Measurements from ENCODE around the gene CDH3. TPM values are rescaled to one million over a fixed set of nuclear protein-coding genes. Genes with fewer than 3 reads are reported as not detected.

The CDH3 gene
- total RNA-seq, 1 donor: not detected

DNA sequence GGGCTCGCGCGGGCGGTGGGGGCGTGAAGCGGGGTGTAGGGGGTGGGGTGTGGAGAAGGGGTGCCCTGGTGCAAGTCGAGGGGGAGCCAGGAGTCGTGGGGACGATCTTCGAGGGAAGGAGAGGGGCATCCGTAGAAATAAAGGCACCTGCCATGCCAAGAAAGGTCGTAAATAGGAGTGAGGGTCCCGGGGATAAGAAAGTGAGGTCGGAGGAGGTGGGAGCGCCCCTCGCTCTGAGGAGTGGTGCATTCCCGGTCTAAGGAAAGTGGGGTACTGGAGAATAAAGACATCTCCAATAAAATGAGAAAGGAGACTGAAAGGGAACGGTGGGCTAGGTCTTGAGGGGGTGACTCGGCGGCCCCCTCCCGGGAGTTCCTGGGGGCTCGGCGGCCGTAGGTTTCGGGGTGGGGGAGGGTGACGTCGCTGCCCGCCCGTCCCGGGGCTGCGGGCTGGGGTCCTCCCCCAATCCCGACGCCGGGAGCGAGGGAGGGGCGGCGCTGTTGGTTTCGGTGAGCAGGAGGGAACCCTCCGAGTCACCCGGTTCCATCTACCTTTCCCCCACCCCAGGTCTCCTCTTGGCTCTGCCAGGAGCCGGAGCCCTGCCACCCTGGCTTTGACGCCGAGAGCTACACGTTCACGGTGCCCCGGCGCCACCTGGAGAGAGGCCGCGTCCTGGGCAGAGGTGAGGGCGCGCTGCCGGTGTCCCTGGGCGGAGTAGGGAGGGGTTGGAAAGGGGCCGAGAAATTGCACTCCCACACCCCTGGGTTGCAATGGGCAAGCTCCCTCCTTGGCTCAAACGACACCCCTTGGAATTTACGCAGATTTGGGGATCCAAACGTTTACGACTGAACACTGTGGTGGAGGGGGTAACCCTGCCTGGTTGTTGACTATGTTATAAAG, 92.9 kb downstream of the CDH3 start:
- H3K4me3 ChIP-seq (ENCODE audit: low read depth, low read length): no peak overlapping the region
- no peak for DNase-seq (ENCODE audit: low read depth)
- TF ChIP-seq, protein P1, sequence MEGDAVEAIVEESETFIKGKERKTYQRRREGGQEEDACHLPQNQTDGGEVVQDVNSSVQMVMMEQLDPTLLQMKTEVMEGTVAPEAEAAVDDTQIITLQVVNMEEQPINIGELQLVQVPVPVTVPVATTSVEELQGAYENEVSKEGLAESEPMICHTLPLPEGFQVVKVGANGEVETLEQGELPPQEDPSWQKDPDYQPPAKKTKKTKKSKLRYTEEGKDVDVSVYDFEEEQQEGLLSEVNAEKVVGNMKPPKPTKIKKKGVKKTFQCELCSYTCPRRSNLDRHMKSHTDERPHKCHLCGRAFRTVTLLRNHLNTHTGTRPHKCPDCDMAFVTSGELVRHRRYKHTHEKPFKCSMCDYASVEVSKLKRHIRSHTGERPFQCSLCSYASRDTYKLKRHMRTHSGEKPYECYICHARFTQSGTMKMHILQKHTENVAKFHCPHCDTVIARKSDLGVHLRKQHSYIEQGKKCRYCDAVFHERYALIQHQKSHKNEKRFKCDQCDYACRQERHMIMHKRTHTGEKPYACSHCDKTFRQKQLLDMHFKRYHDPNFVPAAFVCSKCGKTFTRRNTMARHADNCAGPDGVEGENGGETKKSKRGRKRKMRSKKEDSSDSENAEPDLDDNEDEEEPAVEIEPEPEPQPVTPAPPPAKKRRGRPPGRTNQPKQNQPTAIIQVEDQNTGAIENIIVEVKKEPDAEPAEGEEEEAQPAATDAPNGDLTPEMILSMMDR (IDR thresholded peaks at IDR 0.05; ENCODE audit: insufficient read depth, low read length): no peak

DNA sequence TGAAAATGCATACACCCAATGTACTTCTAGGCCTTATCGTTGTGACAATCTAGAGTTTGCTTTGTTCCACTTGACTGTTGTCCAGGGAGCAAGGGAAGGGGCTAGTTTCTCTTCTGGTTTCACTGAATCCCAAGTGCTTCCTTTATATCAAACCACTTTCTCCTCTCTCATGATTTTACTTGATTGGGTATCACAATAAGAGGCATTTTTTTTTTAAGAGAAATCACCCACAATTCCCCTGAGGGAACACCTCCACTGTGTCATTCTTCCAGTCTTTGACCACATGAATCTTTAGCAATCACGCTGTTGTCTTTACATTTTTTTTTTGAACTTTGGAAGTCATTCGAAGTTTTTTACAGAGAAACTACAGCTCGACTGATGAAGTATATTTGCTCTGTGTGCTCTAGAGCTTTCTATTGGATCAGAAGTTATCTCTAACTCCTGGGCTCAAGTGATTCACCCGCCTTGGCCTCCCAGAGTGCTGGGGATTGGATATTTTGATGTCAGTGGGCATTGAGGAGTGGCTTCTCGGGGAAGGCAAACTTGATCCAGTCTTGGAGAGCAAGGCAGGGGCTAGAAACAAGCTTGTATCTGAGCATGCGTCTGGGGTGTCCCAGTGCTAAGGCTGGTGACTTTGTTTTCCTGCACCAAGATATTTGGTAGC, 95.0 kb downstream of the CDH3 start:
- DNase-seq (ENCODE audit: low read depth): peak; percentile 11
- no peak overlapping the region for H3K4me3 ChIP-seq (ENCODE audit: low read depth, low read length)
- TF ChIP-seq, protein P1 (IDR thresholded peaks at IDR 0.05; ENCODE audit: insufficient read depth, low read length): no peak

DNA sequence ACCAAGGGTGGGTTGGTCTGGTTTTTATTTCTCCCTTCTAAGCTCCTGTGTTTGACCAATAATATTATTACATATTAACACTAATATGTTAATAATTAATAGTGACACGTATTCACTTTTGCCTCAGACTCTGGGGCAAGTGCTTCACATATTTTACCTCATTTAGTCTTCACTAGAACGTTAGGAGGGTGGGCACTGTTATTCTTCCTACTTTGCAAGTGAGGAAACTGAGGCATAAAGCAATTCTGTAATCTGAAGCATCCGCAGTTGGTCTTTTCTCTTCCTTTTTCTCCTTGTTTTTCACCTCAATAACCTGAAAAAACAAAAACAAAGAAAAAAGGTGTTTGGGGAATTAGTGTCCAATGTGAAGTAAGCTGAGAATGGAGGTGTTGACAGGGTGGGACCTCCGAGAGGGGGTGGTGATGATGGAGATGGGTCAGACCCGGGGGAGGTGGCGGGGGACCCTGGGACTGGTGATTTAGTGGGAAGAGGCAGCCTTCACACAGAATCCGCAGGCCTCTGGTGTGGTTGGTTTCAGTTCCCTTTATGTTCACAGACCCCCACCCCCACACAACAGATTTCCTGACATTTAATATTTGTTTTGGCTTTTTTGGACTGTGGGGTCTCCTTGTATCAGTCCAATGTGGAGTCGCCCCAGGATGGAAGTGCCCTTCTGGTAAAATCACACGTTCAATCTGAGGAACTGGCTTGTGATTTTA, 95.7 kb downstream of the CDH3 start:
- DNase-seq (ENCODE audit: low read depth): no peak
- H3K4me3 ChIP-seq (ENCODE audit: low read depth, low read length): no peak overlapping the region
- TF ChIP-seq, protein P1 (IDR thresholded peaks at IDR 0.05; ENCODE audit: insufficient read depth, low read length): no peak

DNA sequence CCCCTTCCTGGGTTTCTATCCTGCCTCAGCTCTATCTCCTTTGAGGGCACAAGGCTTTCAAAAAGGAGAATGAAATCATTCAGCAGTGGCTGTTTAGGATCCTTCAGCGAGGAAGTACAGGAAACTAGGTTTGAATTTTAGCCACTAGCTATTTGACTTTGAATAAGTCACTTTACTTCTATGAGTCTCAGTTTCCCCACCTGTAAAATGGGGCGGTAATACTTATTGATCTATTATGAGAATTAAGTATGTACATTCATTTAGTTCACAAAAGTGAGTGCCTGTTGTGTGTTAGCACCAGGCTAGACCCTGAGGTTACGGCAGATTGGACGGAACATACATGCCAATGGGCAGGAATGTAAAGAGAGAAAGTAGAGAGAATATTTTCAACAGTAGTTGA, 98.6 kb downstream of the CDH3 start:
- DNase-seq (ENCODE audit: low read depth): no peak
- H3K4me3 ChIP-seq (ENCODE audit: low read depth, low read length): no peak overlapping the region
- TF ChIP-seq, protein P1 (IDR thresholded peaks at IDR 0.05; ENCODE audit: insufficient read depth, low read length): no peak

DNA sequence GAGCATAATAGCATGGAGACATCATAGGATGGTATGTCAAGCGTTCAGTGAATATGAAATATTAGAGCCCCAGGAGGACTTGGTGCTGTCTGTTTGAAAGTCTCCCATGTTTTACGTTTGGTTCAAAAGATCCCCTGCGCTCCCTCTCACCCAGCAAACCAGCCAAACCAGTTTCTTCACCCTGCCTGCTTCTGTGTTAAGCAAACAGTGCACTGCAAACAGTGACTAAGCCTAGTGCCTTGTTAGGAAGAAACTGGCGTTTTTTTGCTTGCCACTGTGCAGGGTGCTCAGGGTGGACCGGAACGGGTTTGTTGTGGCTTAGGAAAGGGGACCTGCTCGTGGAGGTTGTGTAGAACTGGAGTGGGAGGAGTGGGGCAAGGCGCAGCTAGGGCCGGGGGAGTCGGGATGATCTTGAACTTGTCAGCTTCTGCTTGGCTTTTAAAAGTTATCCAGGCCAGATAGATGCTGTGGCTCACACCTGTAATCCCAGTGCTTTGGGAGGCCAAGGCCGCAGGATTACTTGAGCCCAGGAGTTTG, 99.7 kb downstream of the CDH3 start:
- no peak for DNase-seq (ENCODE audit: low read depth)
- TF ChIP-seq, protein P1 (IDR thresholded peaks at IDR 0.05; ENCODE audit: insufficient read depth, low read length): no peak
- no peak overlapping the region for H3K4me3 ChIP-seq (ENCODE audit: low read depth, low read length)

DNA sequence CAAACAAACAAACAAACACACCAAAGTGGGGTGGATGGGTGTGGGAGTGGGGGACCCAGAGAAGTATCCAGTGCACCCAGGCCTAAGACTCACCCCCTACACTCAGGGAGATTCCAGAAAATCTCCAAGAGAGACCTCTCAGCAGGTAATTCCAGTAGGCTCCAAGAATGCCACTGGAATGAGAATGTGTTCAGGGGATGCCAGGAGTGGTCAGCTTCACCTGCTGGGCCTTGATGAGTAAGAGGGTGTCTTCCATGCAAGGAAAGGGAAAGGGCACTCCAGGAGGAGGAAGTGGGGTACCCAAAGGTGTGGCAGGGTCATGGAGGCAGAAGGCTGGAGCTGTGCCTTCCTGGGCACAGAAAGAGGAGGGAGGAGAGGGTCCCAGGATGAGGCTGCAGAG, 101.8 kb downstream of the CDH3 start:
- no peak overlapping the region for H3K4me3 ChIP-seq (ENCODE audit: low read depth, low read length)
- DNase-seq (ENCODE audit: low read depth): no peak
- TF ChIP-seq, protein P1 (IDR thresholded peaks at IDR 0.05; ENCODE audit: insufficient read depth, low read length): no peak
